SK-N-SH (cell line): ENCODE results near the gene SHANK1. TPM values are rescaled to one million over a fixed set of nuclear protein-coding genes. Genes with fewer than 3 reads are reported as not detected.

Source experiments
- CTCF ChIA-PET: fragments of 300-600, 350-600 bp; formaldehyde crosslinking; extraction: SDS; loops from one replicate; lab custom pipeline; 2021; lab: Yijun Ruan, JAX
- POLR2A ChIA-PET: fragments of 350-600 bp; sonication (Branson Sonifier 250); formaldehyde crosslinking; extraction: SDS; loops from one replicate; lab custom pipeline; 2020; ENCODE audit warnings: antibody characterized with exemption, inconsistent platforms; lab: Yijun Ruan, JAX
- DNase-seq: peaks from one replicate; pipeline ENCODE4 v3.0.0; 2012
- H2AFZ ChIP-seq: fragments of 200-600 bp; sonication (generic); 2 replicates; pipeline ENCODE4 v1.8.1; 2016; ENCODE audit warnings: antibody characterized with exemption, mild to moderate bottlenecking, low read depth
- H3F3A ChIP-seq: fragments of 200-600 bp; sonication (generic); replicated peaks from 2 replicates; pipeline ENCODE3; 2016; ENCODE audit warnings: antibody characterized with exemption, mild to moderate bottlenecking; ENCODE audit not compliant: insufficient read depth
- H3K27ac ChIP-seq, 2 experiments: fragments of 200-500 bp in 1 of 2; fragments of 200-600 bp in 1 of 2; sonication (Bioruptor generic) in 1 of 2; sonication (generic), shearing (Covaris generic) in 1 of 2; 2 replicates each; pipeline versions ENCODE4 v1.5.1 to v1.6.1; 2014 to 2016; ENCODE audit warnings: low read depth in 2 of 2, inconsistent platforms in 1 of 2, low read length in 1 of 2, mild to moderate bottlenecking in 1 of 2, mixed read lengths in 1 of 2
- H3K27me3 ChIP-seq: fragments of 200-600 bp; sonication (generic), shearing (Covaris generic); 2 replicates; pipeline ENCODE4 v1.6.1; 2016; ENCODE audit warnings: mixed run types; ENCODE audit not compliant: insufficient read depth
- H3K36me3 ChIP-seq, 2 experiments: fragments of 200-500 bp in 1 of 2; fragments of 200-600 bp in 1 of 2; sonication (Bioruptor generic) in 1 of 2; sonication (generic) in 1 of 2; replicated peaks in 1 of 2; 2 replicates each; pipeline versions ENCODE3 to v1.5.1; 2014 to 2016; ENCODE audit warnings: low read length in 1 of 2, mild to moderate bottlenecking in 1 of 2; ENCODE audit not compliant: insufficient read depth in 2 of 2, control insufficient read depth in 1 of 2
- H3K4me1 ChIP-seq, 2 experiments: fragments of 200-500 bp in 1 of 2; fragments of 200-600 bp in 1 of 2; sonication (Bioruptor generic) in 1 of 2; sonication (generic), shearing (Covaris generic) in 1 of 2; 2 replicates each; pipeline versions ENCODE4 v1.5.1 to v1.6.1; 2014 to 2016; ENCODE audit warnings: low read depth in 1 of 2, low read length in 1 of 2, mixed run types in 1 of 2; ENCODE audit not compliant: insufficient read depth in 2 of 2, control insufficient read depth in 1 of 2
- H3K4me2 ChIP-seq: fragments of 200-600 bp; sonication (generic), shearing (Covaris generic); 2 replicates; pipeline ENCODE4 v1.6.1; 2017; ENCODE audit warnings: mixed run types
- H3K4me3 ChIP-seq, 2 experiments: fragments of 200-500 bp in 1 of 2; fragments of 200-600 bp in 1 of 2; sonication (Bioruptor generic) in 1 of 2; sonication (generic), shearing (Covaris generic) in 1 of 2; 2 replicates each; pipeline versions ENCODE4 v1.5.1 to v1.8.1; 2014 to 2016; ENCODE audit warnings: low read depth in 2 of 2, inconsistent platforms in 1 of 2, low read length in 1 of 2, mild to moderate bottlenecking in 1 of 2, mixed read lengths in 1 of 2, moderate library complexity in 1 of 2
- H3K79me2 ChIP-seq: fragments of 200-600 bp; sonication (generic); 2 replicates; pipeline ENCODE4 v1.8.1; 2017; ENCODE audit warnings: mild to moderate bottlenecking; ENCODE audit not compliant: insufficient read depth
- H3K9ac ChIP-seq: fragments of 200-600 bp; sonication (generic); 2 replicates; pipeline ENCODE4 v1.6.1; 2017; ENCODE audit warnings: mixed run types
- H3K9me2 ChIP-seq: fragments of 200-600 bp; sonication (generic); 2 replicates; pipeline ENCODE4 v1.6.1; 2017; ENCODE audit warnings: mixed run types
- H3K9me3 ChIP-seq: fragments of 200-600 bp; sonication (generic); 2 replicates; pipeline ENCODE4 v1.6.1; 2017; ENCODE audit warnings: mixed run types, mild to moderate bottlenecking, moderate library complexity
- H4K20me1 ChIP-seq: fragments of 200-600 bp; sonication (generic); 2 replicates; pipeline ENCODE4 v1.6.1; 2017; ENCODE audit warnings: mild to moderate bottlenecking, mixed run types; ENCODE audit not compliant: insufficient read depth
- ELF1 ChIP-seq: IDR thresholded peaks from 2 replicates; pipeline ENCODE4 v1.4.0; 2012
- EP300 ChIP-seq, 2 experiments: IDR thresholded peaks; 2 replicates each; pipeline versions ENCODE4 v1.4.0 to v1.6.1; 2012; ENCODE audit warnings: borderline replicate concordance in 1 of 2, low read depth in 1 of 2, low read length in 1 of 2
- EZH2phosphoT487 ChIP-seq: fragments of 200-600 bp; sonication (generic); IDR thresholded peaks from 2 replicates; pipeline ENCODE4 v1.6.1; 2017; ENCODE audit warnings: low read depth, mixed run types, mild to moderate bottlenecking, antibody characterized with exemption, moderate library complexity, borderline replicate concordance
- FOXJ3 ChIP-seq: sonication (generic); formaldehyde crosslinking; IDR thresholded peaks from 2 replicates; pipeline ENCODE4 v1.5.1; 2020; ENCODE audit warnings: mild to moderate bottlenecking, missing genetic modification reagents
- FOXM1 ChIP-seq: IDR thresholded peaks from 2 replicates; pipeline ENCODE4 v1.4.0; 2012; ENCODE audit warnings: low read depth, mild to moderate bottlenecking
- GATA2 ChIP-seq: sonication (generic); formaldehyde crosslinking; IDR thresholded peaks from 2 replicates; pipeline ENCODE4 v1.5.0; 2020; ENCODE audit warnings: mild to moderate bottlenecking, missing genetic modification reagents
- MXI1 ChIP-seq: IDR thresholded peaks from 2 replicates; pipeline ENCODE4 v1.6.1; 2012; ENCODE audit warnings: mild to moderate bottlenecking, low read depth, low read length, improper control_type of control experiment
- POLR2AphosphoS5 ChIP-seq: IDR thresholded peaks from 2 replicates; pipeline ENCODE4 v1.6.1; 2012; ENCODE audit warnings: low read depth, low read length
- RAD21 ChIP-seq: IDR thresholded peaks from 2 replicates; pipeline ENCODE4 v1.6.1; 2012; ENCODE audit warnings: mild to moderate bottlenecking, low read length
- RCOR1 ChIP-seq: fragments of 150-350 bp; IDR thresholded peaks from 2 replicates; pipeline ENCODE4 v1.6.1; 2017; ENCODE audit warnings: antibody characterized with exemption, low read length
- SIN3A ChIP-seq: IDR thresholded peaks from 2 replicates; pipeline ENCODE4 v1.6.1; 2012; ENCODE audit warnings: low read depth, mild to moderate bottlenecking, low read length, moderate library complexity, borderline replicate concordance
- TEAD4 ChIP-seq: IDR thresholded peaks from 2 replicates; pipeline ENCODE4 v1.4.0; 2012; ENCODE audit warnings: mild to moderate bottlenecking, borderline replicate concordance; ENCODE audit not compliant: insufficient read depth
- YY1 ChIP-seq: IDR thresholded peaks from 2 replicates; pipeline ENCODE4 v1.4.0; 2012; ENCODE audit warnings: low read depth, mild to moderate bottlenecking
- WGBS: methylation state at CpG from one replicate; pipeline ENCODE4 v1.1.6; 2017; ENCODE audit warnings: low lambda C conversion rate; 5-methylcytosine and 5-hydroxymethylcytosine counted together
- polyA plus RNA-seq, 3 experiments: library from polyadenylated mRNA; depleted of rRNA; stranded (reverse); fragments of >200 nt; gene quantifications; 2 replicates each; pipeline ENCODE4 v1.2.3, GENCODE V29; 2012
- TF ChIP-seq, protein P1 (sequence below): IDR thresholded peaks from 2 replicates; pipeline ENCODE4 v1.4.0; 2012; ENCODE audit warnings: low read depth, borderline replicate concordance
- TF ChIP-seq, protein P2 (sequence below): IDR thresholded peaks from 2 replicates; pipeline ENCODE4 v1.4.0; 2012; ENCODE audit warnings: low read depth
- TF ChIP-seq, protein P3 (sequence below): IDR thresholded peaks from 2 replicates; pipeline ENCODE4; 2012
- TF ChIP-seq, protein P4 (sequence below): fragments of 150-350 bp; IDR thresholded peaks from 2 replicates; pipeline ENCODE4 v1.6.1; 2016; ENCODE audit warnings: mild to moderate bottlenecking, low read depth, low read length
- TF ChIP-seq, protein P5 (sequence below): IDR thresholded peaks from 2 replicates; pipeline ENCODE4 v1.4.0; 2012; ENCODE audit warnings: low read depth, borderline replicate concordance

The SHANK1 gene
- polyA plus RNA-seq, 1 of the 3 experiments (the other 2 are of a cell fraction) = 0.28 TPM

DNA sequence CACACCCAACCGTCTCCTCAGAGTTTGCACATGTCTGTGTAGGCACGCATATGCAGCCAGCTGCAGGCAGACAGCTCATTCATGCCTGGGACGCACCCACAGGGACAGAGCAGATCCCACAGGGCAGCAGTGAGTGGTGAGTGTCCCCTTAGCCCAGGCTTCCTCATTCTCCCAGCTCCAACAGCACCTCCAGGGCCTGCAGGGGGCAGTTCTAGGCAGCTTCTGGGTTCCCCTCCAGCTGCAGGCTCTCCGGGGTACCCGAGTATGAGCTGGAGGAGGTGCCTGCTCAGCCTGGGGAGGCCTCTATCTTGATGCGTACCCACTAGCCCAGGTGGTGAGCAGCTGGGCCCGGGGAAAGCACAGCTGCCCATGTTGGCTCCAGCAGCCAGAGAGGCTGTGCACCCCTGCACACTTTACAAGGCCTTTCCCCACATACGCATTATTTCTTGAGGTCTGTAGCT, 1.3 kb upstream of the SHANK1 start (continued):
- TF ChIP-seq, protein P1, sequence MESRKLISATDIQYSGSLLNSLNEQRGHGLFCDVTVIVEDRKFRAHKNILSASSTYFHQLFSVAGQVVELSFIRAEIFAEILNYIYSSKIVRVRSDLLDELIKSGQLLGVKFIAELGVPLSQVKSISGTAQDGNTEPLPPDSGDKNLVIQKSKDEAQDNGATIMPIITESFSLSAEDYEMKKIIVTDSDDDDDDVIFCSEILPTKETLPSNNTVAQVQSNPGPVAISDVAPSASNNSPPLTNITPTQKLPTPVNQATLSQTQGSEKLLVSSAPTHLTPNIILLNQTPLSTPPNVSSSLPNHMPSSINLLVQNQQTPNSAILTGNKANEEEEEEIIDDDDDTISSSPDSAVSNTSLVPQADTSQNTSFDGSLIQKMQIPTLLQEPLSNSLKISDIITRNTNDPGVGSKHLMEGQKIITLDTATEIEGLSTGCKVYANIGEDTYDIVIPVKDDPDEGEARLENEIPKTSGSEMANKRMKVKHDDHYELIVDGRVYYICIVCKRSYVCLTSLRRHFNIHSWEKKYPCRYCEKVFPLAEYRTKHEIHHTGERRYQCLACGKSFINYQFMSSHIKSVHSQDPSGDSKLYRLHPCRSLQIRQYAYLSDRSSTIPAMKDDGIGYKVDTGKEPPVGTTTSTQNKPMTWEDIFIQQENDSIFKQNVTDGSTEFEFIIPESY = no peak
- TF ChIP-seq, protein P2, sequence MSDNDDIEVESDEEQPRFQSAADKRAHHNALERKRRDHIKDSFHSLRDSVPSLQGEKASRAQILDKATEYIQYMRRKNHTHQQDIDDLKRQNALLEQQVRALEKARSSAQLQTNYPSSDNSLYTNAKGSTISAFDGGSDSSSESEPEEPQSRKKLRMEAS = no peak
- TF ChIP-seq, protein P3, sequence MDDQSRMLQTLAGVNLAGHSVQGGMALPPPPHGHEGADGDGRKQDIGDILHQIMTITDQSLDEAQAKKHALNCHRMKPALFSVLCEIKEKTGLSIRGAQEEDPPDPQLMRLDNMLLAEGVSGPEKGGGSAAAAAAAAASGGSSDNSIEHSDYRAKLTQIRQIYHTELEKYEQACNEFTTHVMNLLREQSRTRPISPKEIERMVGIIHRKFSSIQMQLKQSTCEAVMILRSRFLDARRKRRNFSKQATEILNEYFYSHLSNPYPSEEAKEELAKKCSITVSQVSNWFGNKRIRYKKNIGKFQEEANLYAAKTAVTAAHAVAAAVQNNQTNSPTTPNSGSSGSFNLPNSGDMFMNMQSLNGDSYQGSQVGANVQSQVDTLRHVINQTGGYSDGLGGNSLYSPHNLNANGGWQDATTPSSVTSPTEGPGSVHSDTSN = no peak
- TF ChIP-seq FOXJ3 (CRISPR knock-in tag) = no peak
- TF ChIP-seq EP300 (IDR thresholded peaks at IDR 0.05; ENCODE audit: borderline replicate concordance in 1 of 2, low read depth in 1 of 2, low read length in 1 of 2) = no peak
- TF ChIP-seq YY1 = no peak
- TF ChIP-seq, protein P4, sequence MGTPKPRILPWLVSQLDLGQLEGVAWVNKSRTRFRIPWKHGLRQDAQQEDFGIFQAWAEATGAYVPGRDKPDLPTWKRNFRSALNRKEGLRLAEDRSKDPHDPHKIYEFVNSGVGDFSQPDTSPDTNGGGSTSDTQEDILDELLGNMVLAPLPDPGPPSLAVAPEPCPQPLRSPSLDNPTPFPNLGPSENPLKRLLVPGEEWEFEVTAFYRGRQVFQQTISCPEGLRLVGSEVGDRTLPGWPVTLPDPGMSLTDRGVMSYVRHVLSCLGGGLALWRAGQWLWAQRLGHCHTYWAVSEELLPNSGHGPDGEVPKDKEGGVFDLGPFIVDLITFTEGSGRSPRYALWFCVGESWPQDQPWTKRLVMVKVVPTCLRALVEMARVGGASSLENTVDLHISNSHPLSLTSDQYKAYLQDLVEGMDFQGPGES = no peak
- no peak for TF ChIP-seq GATA2
- no peak for TF ChIP-seq MXI1
- no peak for TF ChIP-seq TEAD4

DNA sequence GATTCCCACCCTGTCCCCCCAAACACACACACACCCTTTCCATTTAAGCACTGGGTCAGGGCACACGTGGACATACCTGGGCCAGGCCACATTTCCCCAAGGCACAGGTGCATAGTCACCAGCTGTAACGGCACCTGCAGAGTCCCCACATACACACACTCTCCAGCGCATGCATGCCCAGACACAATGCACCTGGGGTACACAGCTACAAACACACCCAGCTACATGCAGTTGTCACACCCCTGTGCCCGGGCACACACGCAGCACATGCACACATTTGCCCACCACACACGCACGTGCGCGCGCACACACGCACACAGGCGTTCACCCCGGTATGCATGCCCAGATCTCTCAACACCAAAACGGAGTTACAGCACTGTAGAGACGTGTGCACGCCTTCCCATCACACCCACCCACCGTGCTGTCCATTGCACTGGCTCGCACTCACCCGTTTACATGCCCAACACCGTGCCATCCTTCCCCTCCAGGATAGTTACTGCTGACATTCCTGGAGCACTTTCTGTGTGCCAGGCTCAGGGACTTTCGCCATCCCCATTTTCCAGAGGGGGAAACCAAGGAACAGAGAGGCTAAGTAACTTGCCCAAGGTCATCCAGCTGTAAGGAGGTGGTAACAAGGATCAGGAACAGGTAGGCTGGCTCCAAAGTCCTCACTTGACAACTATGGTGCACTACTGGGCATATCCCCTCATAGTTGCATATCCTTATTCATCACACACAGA, 749 bp upstream of the SHANK1 start:
- Histone ChIP-seq H3K79me2 (no peaks in the 10 kb centered on the region), H3F3A (no peaks in the 10 kb centered on the region), H3K9me3 (no peaks in the 10 kb centered on the region), H3K4me2 (no peak overlapping the region), H3K9me2 (no peaks in the 10 kb centered on the region), H3K27me3 (no peaks in the 10 kb centered on the region), H4K20me1 (no peaks in the 10 kb centered on the region), H2AFZ (no peak overlapping the region), H3K27ac (no peak overlapping the region), H3K36me3 (no peaks in the 10 kb centered on the region), H3K4me1 (peaks cover 0 to 11% of the 10 kb centered on the region in 2 experiments; a peak in 1 of 4 replicates), H3K9ac (no peak overlapping the region), H3K4me3 (no peak overlapping the region)
- 85% methylated on average over 15 of the region's 21 CpGs for WGBS
- ChIA-PET POLR2A (interaction anchor here (1.2 kb wide), 1 partner anchor 25 kb away, joined by 5 read pairs; no protein-coding TSS in a partner anchor), CTCF (interaction anchor here (1.0 to 6.4 kb wide), 5 partner anchors 11 to 163 kb away, joined by 3 to 113 read pairs (median 4); no protein-coding TSS in a partner anchor)
- DNase-seq = no peak
- TF ChIP-seq, protein P1 = no peak
- TF ChIP-seq, protein P5, sequence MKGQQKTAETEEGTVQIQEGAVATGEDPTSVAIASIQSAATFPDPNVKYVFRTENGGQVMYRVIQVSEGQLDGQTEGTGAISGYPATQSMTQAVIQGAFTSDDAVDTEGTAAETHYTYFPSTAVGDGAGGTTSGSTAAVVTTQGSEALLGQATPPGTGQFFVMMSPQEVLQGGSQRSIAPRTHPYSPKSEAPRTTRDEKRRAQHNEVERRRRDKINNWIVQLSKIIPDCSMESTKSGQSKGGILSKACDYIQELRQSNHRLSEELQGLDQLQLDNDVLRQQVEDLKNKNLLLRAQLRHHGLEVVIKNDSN = no peak
- TF ChIP-seq, protein P4 = no peak
- TF ChIP-seq EZH2phosphoT487 = no peak
- no peak for TF ChIP-seq YY1
- no peak for TF ChIP-seq RAD21
- TF ChIP-seq GATA2 = no peak
- TF ChIP-seq SIN3A = no peak
- no peak for TF ChIP-seq ELF1
- TF ChIP-seq EP300 (IDR thresholded peaks at IDR 0.05; ENCODE audit: borderline replicate concordance in 1 of 2, low read depth in 1 of 2, low read length in 1 of 2) = no peak
- TF ChIP-seq RCOR1 = no peak
- no peak for TF ChIP-seq FOXM1
- no peak for TF ChIP-seq POLR2AphosphoS5
